Pancreas (tissue), 10 donors: Measurements from ENCODE around the gene DNAJC16. TPM values are rescaled to one million over a fixed set of nuclear protein-coding genes. Genes with fewer than 3 reads are reported as not detected.
A peak's percentile ranks its signal among the peaks of the same experiment; 100 is the strongest.
"Not testable (repeated sequence)": the region's sequence is repeated elsewhere in the genome, so short reads cannot be mapped to it uniquely, and the experiment has no call there.

ENCODE experiments used
- ATAC-seq, 4 donors: fragments of 200-7000 bp; cut with Tn5 transposase; one replicate each; pipeline versions ENCODE4 v1.8.0 to v1.9.1; 2020; ENCODE audit warnings: mild to moderate bottlenecking in 4 of 4, moderate library complexity in 4 of 4
- DNase-seq, 6 donors: peaks; one replicate each; pipeline ENCODE4 v3.0.0-alpha.2; 2020
- FAIRE-seq: peaks from 2 replicates; lab custom pipeline; 2012; peaks lifted over from hg19 to GRCh38; lab: Jason Lieb, UNC
- H3K27ac ChIP-seq, 4 donors: fragments of 200-600 bp; sonication (generic); 1 replicate in 3 of 4; 2 replicates in 1 of 4; pipeline versions ENCODE4 v1.5.0 to v1.8.0; 2020
- H3K27me3 ChIP-seq, 4 donors: fragments of 200-600 bp; one replicate each; pipeline ENCODE4 v1.8.0; 2021
- H3K36me3 ChIP-seq, 3 donors: fragments of 200-600 bp; sonication (generic) in 1 of 3; one replicate each; pipeline versions ENCODE4 v1.5.0 to v1.8.0; 2020 to 2021
- H3K4me1 ChIP-seq, 3 donors: fragments of 200-600 bp; one replicate each; pipeline ENCODE4 v1.8.0; 2021
- H3K4me3 ChIP-seq, 4 donors: fragments of 200-600 bp; sonication (generic) in 2 of 4; one replicate each; pipeline versions ENCODE4 v1.5.0 to v1.8.0; 2020 to 2021
- H3K9me3 ChIP-seq, 4 donors: fragments of 200-600 bp; one replicate each; pipeline ENCODE4 v1.8.0; 2021
- WGBS, 2 donors: extraction: QIAGEN DNeasy Blood & Tissue Kit; methylation state at CpG; one replicate each; pipeline ENCODE4 v1.1.7; 2013; 5-methylcytosine and 5-hydroxymethylcytosine counted together
- intact Hi-C, 3 donors: fragments of 100-400 bp; cut with DNase I; formaldehyde crosslinking; loops; one replicate each; pipeline versions ENCODE4 v1.11.1 to v1.14.2; 2022
- polyA plus RNA-seq, 2 donors: library from polyadenylated mRNA; stranded (reverse); fragments of 200-250 nt; gene quantifications; one replicate each; pipeline ENCODE4 v1.2.3, GENCODE V29; 2013
- total RNA-seq, 6 donors: library from RNA; stranded (reverse); fragmentation: NEBNext Ultra II Directional in 4 of 6; extraction: Animal tissue kit (Norgen Biotek cat#: 25700) in 4 of 6; gene quantifications; one replicate each; pipeline versions ENCODE4 v1.2.1 to v1.2.4, GENCODE V29; 2021 to 2023
- TF ChIP-seq, protein P1 (sequence below), 4 donors: fragments of 200-600 bp; sonication (generic) in 3 of 4; IDR thresholded peaks; one replicate each; pipeline versions ENCODE4 v1.5.0 to v1.8.0; 2021; ENCODE audit warnings: antibody characterized with exemption in 4 of 4
- donor health status: healthy with polysubstance abuse.
- donor health status: DM: no; HTN: no; CAD: no; lungs with moderate emphysema.
- donor health status: DM: no; HTN: no; CAD: no.
- donor health status: control.
- donor health status: control.
- donor health status: Bipolar disorder and iron deficiency.
- donor health status: DM: yes; HTN: yes; CAD: no.
- donor health status: DM: no; HTN: no; CAD: no.
- donor health status: DM: no; HTN: no; CAD: no.
- donor health status: DM: yes; HTN: yes; CAD: no.

DNAJC16 gene
- total RNA-seq (10 to 100 TPM in 3 of 6 donors, 1 to 10 TPM in 3; 8.7 to 16.2 (median 10.2) TPM), polyA plus RNA-seq (1 to 10 TPM; 5.0 to 6.3 TPM)

DNA sequence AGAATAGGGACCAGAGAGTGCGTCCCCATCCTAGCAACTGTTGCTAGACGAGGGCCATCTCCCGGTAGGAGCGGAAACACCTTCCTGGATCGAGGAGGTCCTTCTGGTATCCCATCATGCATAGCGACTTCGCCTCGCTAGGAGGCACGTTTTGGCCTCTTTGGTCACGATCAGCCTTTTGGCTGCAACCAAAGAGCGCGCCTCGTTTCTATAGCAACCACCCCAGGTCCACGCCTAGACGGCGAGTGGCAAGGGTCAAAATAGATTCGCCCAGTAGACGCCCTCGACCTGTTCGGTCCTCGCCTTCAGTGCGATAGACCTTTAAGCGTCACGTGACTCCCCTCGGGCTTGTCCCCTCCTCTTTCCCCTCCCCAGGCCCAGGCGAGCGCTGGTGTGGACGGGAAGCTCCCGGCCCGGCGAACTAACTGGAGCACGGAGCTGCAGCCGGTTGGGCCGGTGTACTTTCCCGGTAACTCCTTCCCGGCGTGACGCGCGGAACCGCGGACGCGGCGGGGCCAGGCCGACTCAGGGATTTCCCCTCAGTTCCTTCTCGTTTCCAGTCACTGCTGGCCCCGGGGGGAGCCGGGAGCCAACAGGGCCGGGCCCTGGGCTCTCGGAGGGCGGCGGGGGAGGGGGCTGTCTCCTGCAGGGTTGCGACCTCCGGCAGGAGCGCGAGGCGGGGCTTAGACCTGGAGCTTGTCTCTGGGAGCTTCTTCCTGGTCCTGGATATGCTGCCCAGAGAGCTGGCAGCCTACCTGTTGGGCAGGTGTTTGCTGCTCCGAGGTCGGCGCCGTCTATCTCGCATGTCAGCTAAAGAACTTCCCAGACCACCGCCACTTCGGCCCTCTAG, at the start of gene DNAJC16:
Gene DNAJC16, plus strand, starts transcription at position 359 of the 850 bp plus-strand sequence. CDS start 2,258 bp downstream, outside the sequence.
- Histone ChIP-seq H3K27ac (peak within 1 kb of the TSS; percentile 72 to 97 (median 90)), H3K4me1 (peaks cover 19 to 28% (median 22%) of the 10 kb centered on the region in 3 donors), H3K9me3 (no peaks in the 10 kb centered on the region), H3K36me3 (no peaks in the 10 kb centered on the region), H3K4me3 (peak within 1 kb of the TSS; percentile 47 to 89 (median 70)), H3K27me3 (no peaks in the 10 kb centered on the region)
- intact Hi-C loops: no loop called here
- peak; percentile 59 to 70 (median 64) for ATAC-seq
- TF ChIP-seq, protein P1, sequence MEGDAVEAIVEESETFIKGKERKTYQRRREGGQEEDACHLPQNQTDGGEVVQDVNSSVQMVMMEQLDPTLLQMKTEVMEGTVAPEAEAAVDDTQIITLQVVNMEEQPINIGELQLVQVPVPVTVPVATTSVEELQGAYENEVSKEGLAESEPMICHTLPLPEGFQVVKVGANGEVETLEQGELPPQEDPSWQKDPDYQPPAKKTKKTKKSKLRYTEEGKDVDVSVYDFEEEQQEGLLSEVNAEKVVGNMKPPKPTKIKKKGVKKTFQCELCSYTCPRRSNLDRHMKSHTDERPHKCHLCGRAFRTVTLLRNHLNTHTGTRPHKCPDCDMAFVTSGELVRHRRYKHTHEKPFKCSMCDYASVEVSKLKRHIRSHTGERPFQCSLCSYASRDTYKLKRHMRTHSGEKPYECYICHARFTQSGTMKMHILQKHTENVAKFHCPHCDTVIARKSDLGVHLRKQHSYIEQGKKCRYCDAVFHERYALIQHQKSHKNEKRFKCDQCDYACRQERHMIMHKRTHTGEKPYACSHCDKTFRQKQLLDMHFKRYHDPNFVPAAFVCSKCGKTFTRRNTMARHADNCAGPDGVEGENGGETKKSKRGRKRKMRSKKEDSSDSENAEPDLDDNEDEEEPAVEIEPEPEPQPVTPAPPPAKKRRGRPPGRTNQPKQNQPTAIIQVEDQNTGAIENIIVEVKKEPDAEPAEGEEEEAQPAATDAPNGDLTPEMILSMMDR (IDR thresholded peaks at IDR 0.05): no peak
- WGBS, 2 donors: 1% methylated on average over 54 to 65 of the region's 65 CpGs
- DNase-seq: peak; percentile 93 to 100 (median 100)
- peak; percentile 97 for FAIRE-seq

DNA sequence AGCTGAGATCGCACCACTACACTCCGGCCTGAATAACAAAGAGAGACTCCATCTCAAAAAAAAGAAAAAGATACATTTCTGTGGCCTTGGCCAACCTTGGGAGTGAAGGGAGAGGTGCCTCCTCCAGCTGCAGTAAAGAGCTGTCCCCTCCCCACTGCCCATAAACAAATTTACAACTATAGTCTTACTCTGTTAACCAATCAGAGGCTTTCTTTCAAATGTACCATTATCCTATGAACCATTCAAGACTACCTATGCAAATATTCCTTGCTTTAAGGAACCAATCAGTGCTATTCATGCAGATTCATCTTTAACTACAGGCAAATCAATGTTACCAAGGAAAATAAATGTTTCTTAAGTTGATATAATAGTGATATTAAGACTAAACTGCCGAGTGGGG, 49.7 kb upstream of the DNAJC16 start:
- Histone ChIP-seq H3K27ac (peak overlapping the region in 2 of 4 donors; percentile 36 to 62), H3K36me3 (no peaks in the 10 kb centered on the region), H3K4me1 (peaks cover 5 to 15% (median 13%) of the 10 kb centered on the region in 3 donors), H3K9me3 (no peaks in the 10 kb centered on the region), H3K27me3 (no peaks in the 10 kb centered on the region), H3K4me3 (no peak overlapping the region)
- TF ChIP-seq, protein P1 (IDR thresholded peaks at IDR 0.05): no peak
- DNase-seq (no peak), FAIRE-seq (no peak), ATAC-seq (peak; percentile 33 to 46 (median 35))
- WGBS, 2 donors: 36 to 42% methylated on average over 3 of the region's 3 CpGs
- intact Hi-C loops: no loop called here

DNA sequence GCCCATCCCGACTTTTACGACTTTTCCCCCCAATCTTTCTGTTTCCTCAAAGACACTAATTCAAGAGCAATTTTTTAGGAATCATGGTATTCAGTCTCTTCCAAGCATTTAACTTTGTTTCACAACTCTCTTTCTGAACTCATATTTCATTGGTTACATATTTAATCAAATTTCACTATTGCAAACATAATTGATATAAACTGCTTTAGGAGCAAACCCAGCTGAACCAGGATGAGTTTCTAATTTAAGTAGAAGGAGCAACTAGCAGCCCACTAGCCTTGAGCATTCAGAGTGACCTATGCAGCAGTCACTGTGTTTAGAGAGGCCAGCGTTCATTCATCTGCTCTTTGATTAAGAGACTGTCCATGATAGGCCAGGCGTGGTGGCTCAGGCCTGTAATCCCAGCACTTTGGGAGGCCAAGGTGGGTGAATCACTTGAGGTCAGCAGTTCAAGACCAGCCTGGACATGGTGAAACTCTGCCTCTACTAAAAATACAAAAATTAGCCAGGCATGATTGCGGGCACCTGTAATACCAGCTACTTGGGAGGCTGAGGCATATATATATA, 48.9 kb upstream of the DNAJC16 start:
- no peaks in the 10 kb centered on the region for H3K36me3 ChIP-seq
- no peak for DNase-seq
- intact Hi-C loops: no loop called here
- TF ChIP-seq, protein P1 (IDR thresholded peaks at IDR 0.05): no peak
- H3K4me3 ChIP-seq: peak overlapping the region in 1 of 4 donors; percentile 0
- no peaks in the 10 kb centered on the region for H3K9me3 ChIP-seq
- H3K27me3 ChIP-seq: no peaks in the 10 kb centered on the region
- FAIRE-seq: no peak
- peaks cover 5 to 15% (median 13%) of the 10 kb centered on the region in 3 donors for H3K4me1 ChIP-seq
- peak in 1 of 4 donors; percentile 12 for ATAC-seq
- peak overlapping the region in 1 of 4 donors; percentile 62 for H3K27ac ChIP-seq
- WGBS, 2 donors: 36 to 47% methylated on average over 5 of the region's 5 CpGs

GRCh38 chr1:15479654-15480347, 46.8 kb upstream of the DNAJC16 start:
- intact Hi-C loops: no loop called here
- H3K36me3 ChIP-seq: no peaks in the 10 kb centered on the region
- 49 to 62% methylated on average over 11 of the region's 11 CpGs for WGBS, 2 donors
- FAIRE-seq: no peak
- H3K4me3 ChIP-seq: no peak overlapping the region
- no peak for DNase-seq
- TF ChIP-seq, protein P1 (IDR thresholded peaks at IDR 0.05): no peak
- H3K27me3 ChIP-seq: no peaks in the 10 kb centered on the region
- H3K9me3 ChIP-seq: no peaks in the 10 kb centered on the region
- H3K27ac ChIP-seq: no peak overlapping the region
- ATAC-seq: no peak
- H3K4me1 ChIP-seq: peaks cover 5 to 10% (median 8%) of the 10 kb centered on the region in 3 donors

- not testable (repeated sequence) for H3K27ac ChIP-seq
Observed at GRCh38 chr1:15482455-15482854, 44.2 kb upstream of the DNAJC16 start.

DNA sequence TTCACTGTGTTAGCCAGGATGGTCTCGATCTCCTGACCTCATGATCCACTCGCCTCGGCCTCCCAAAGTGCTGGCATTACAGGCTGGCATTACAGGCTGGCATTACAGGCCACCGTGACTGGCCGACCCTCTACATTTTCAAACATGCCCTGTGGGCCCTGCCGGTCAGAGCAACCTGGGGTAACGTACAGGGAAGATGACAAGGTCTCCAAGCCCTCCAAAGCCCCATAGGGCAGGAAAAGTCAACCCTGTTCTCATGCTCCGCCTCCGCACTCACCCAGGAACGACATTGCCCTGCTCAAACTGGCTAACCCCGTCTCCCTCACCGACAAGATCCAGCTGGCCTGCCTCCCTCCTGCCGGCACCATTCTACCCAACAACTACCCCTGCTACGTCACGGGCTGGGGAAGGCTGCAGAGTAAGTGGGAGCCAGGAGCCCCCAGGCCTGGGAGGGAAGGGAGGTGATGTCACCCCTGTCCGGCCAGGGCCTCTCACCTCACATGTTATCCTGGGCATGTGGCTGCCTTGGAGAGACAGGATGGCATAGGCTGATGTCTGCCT, 43.6 kb upstream of the DNAJC16 start:
- H3K27ac ChIP-seq, intact Hi-C loops, FAIRE-seq, H3K4me1 ChIP-seq, DNase-seq, H3K9me3 ChIP-seq, H3K4me3 ChIP-seq, H3K27me3 ChIP-seq: not testable (repeated sequence)
- 65 to 77% methylated on average over 12 to 15 of the region's 16 CpGs for WGBS, 2 donors
- H3K36me3 ChIP-seq: peaks cover 0 to 17% (median 0%) of the 10 kb centered on the region in 3 donors
- ATAC-seq: peak in 1 of 4 donors; percentile 12

More at GRCh38 chr1:15482455-15482854, 44.2 kb upstream of the DNAJC16 start:
- ATAC-seq, DNase-seq, H3K4me1 ChIP-seq, H3K9me3 ChIP-seq, FAIRE-seq, intact Hi-C loops, H3K4me3 ChIP-seq, H3K27me3 ChIP-seq: not testable (repeated sequence)
- WGBS, 2 donors: 60 to 65% methylated on average over 6 of the region's 6 CpGs
- peaks cover 0 to 17% (median 0%) of the 10 kb centered on the region in 3 donors for H3K36me3 ChIP-seq
